Left lung (tissue), 10 donors: Measurements from ENCODE around the gene PDE4D. TPM values are rescaled to one million over a fixed set of nuclear protein-coding genes. Genes with fewer than 3 reads are reported as not detected.

Source experiments
- ATAC-seq: fragments of 200-7000 bp; cut with Tn5 transposase; one replicate; pipeline ENCODE4 v1.9.1; 2020; ENCODE audit warnings: moderate library complexity
- DNase-seq, 4 donors: peaks; one replicate each; pipeline ENCODE4 v3.0.0-alpha.2; 2013 to 2020
- H3K27ac ChIP-seq, 2 donors: fragments of 200-600 bp; sonication (generic) in 1 of 2; one replicate each; pipeline versions ENCODE4 v1.5.0 to v1.8.0; 2020 to 2021
- H3K27me3 ChIP-seq, 2 donors: fragments of 200-600 bp; sonication (generic) in 1 of 2; one replicate each; pipeline versions ENCODE4 v1.5.0 to v1.8.0; 2020 to 2021
- H3K36me3 ChIP-seq, 2 donors: fragments of 200-600 bp; sonication (generic) in 1 of 2; one replicate each; pipeline versions ENCODE4 v1.5.0 to v1.8.0; 2020 to 2021
- H3K4me1 ChIP-seq, 2 donors: fragments of 200-600 bp; one replicate each; pipeline ENCODE4 v1.8.0; 2021
- H3K4me3 ChIP-seq, 2 donors: fragments of 200-600 bp; sonication (generic) in 1 of 2; one replicate each; pipeline versions ENCODE4 v1.5.0 to v1.8.0; 2020 to 2021; ENCODE audit warnings: mild to moderate bottlenecking in 1 of 2
- H3K9me3 ChIP-seq, 2 donors: fragments of 200-600 bp; sonication (generic) in 1 of 2; one replicate each; pipeline versions ENCODE4 v1.5.0 to v1.8.0; 2020 to 2021
- CTCF ChIP-seq, 2 donors: fragments of 200-600 bp; sonication (generic) in 1 of 2; IDR thresholded peaks; one replicate each; pipeline versions ENCODE4 v1.5.0 to v1.8.0; 2021; ENCODE audit warnings: antibody characterized with exemption in 2 of 2
- intact Hi-C, 2 donors: fragments of 100-400 bp; cut with DNase I; formaldehyde crosslinking; loops; one replicate each; pipeline versions ENCODE4 v1.11.2 to v1.14.2; 2022
- polyA plus RNA-seq, 6 donors: library from polyadenylated mRNA; unstranded; fragments of 120-200 nt; gene quantifications; one replicate each; pipeline ENCODE4 v1.2.1, GENCODE V29; 2013; ENCODE audit not compliant: insufficient read length in 6 of 6
- total RNA-seq, 2 donors: library from RNA; stranded (reverse); fragmentation: NEBNext Ultra II Directional; extraction: Animal tissue kit (Norgen Biotek cat#: 25700); gene quantifications; one replicate each; pipeline ENCODE4 v1.2.1, GENCODE V29; 2021
- donor health status: DM: no; HTN: yes; CAD: no.
- donor health status: DM: no; HTN: no; CAD: no.

PDE4D gene
- total and polyA plus RNA-seq, 8 donors, result 21.4 to 57.1 (median 25.4) TPM

DNA sequence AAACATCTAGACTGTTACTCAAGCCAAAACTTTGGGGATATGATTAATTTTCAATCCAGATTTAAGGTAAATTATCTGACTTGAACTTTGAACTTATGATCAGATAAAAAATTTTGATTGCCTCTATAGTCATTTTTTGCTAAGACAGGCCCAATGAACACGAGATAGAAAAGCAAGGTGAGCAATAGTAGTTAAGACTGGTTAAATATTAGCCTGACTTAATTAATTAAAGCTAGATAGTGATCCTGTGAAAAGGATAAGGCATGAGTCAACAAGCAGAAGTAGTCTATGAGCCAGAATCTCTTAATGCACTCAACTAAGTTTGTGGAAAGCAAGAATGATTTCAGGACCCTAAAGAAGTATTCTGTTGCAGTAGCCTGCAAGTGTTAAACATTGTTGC, 66.5 kb downstream of the PDE4D start:
- TF ChIP-seq CTCF (IDR thresholded peaks at IDR 0.05), result no peak
- no peak overlapping the region for H3K4me3 ChIP-seq
- no peak overlapping the region for H3K27ac ChIP-seq
- ATAC-seq (no peak), DNase-seq (no peak)
- no peaks in the 10 kb centered on the region for H3K4me1 ChIP-seq
- no peaks in the 10 kb centered on the region for H3K36me3 ChIP-seq
- no peaks in the 10 kb centered on the region for H3K27me3 ChIP-seq
- no peaks in the 10 kb centered on the region for H3K9me3 ChIP-seq
- intact Hi-C loops, result no loop called here

- DNase-seq, result no peak
- Histone ChIP-seq H3K36me3 (no peaks in the 10 kb centered on the region), H3K27me3 (no peaks in the 10 kb centered on the region), H3K9me3 (no peaks in the 10 kb centered on the region), H3K27ac (no peak overlapping the region), H3K4me3 (no peak overlapping the region), H3K4me1 (no peaks in the 10 kb centered on the region)
- intact Hi-C loops, result no loop called here
- ATAC-seq, result no peak
- no peak for TF ChIP-seq CTCF (IDR thresholded peaks at IDR 0.05)
These were observed 70.1 kb downstream of the PDE4D start for GRCh38 chr5:59823420-59823819.

GRCh38 chr5:59819806-59820205, 73.7 kb downstream of the PDE4D start:
- intact Hi-C loops, result loop anchor here in 1 of 2 donors (10.0 kb wide), 1 partner anchor 345 kb away; no protein-coding TSS in a partner anchor
- ATAC-seq (no peak), DNase-seq (no peak)
- H3K27ac ChIP-seq, result no peak overlapping the region
- no peak for TF ChIP-seq CTCF (IDR thresholded peaks at IDR 0.05)
- H3K4me1 ChIP-seq, result no peaks in the 10 kb centered on the region
- no peaks in the 10 kb centered on the region for H3K27me3 ChIP-seq
- H3K36me3 ChIP-seq, result no peaks in the 10 kb centered on the region
- no peak overlapping the region for H3K4me3 ChIP-seq
- no peaks in the 10 kb centered on the region for H3K9me3 ChIP-seq

- Histone ChIP-seq H3K4me1 (peaks cover 0 to 11% of the 10 kb centered on the region in 2 donors), H3K4me3 (no peak overlapping the region), H3K27me3 (no peaks in the 10 kb centered on the region), H3K9me3 (no peaks in the 10 kb centered on the region), H3K36me3 (no peaks in the 10 kb centered on the region), H3K27ac (no peak overlapping the region)
- no peak for DNase-seq
- TF ChIP-seq CTCF (IDR thresholded peaks at IDR 0.05), result no peak
- intact Hi-C loops, result loop anchor here in 1 of 2 donors (10.0 kb wide), 1 partner anchor 347 kb away; no protein-coding TSS in a partner anchor
- no peak for ATAC-seq
These were observed 76.0 kb downstream of the PDE4D start for GRCh38 chr5:59817536-59817935.

DNA sequence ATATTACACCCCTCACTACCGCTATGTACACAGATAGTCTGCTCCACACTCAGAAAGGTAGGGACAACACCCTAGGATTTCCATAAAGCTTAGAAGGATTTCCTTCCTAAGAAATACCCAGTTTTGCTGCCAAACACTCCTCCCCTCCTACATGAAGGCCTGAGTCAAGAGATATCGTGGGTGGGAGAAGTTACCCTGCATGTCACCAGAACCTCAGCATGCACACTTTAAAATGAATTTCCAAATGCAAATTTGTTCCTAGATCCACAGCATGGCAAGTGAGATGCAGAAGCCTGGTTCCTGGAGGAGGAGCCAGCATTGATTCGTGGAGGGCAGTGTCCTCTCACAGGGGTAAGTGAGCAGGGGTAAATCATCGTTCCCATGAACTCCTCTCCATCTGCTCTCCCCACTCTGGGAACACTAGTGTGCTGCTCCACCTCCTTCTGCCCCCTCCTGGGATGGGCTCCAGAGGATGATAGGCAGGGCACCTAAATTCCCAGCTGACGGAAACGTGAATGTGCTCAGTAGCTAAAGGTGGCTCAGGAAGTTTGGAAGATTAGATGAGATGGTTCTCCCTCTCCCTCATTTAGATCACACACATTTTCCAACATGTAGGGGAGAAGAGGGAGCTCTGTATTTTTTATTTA, 76.7 kb downstream of the PDE4D start:
- H3K36me3 ChIP-seq, result no peaks in the 10 kb centered on the region
- H3K4me3 ChIP-seq, result no peak overlapping the region
- DNase-seq (no peak), ATAC-seq (no peak)
- H3K9me3 ChIP-seq, result no peaks in the 10 kb centered on the region
- peaks cover 0 to 11% of the 10 kb centered on the region in 2 donors for H3K4me1 ChIP-seq
- H3K27ac ChIP-seq, result no peak overlapping the region
- H3K27me3 ChIP-seq, result no peaks in the 10 kb centered on the region
- intact Hi-C loops, result loop anchor here in 1 of 2 donors (10.0 kb wide), 1 partner anchor 348 kb away; no protein-coding TSS in a partner anchor
- no peak for TF ChIP-seq CTCF (IDR thresholded peaks at IDR 0.05)
